AG08395 (cell line): ENCODE measurements around the gene FZD4.
A peak's percentile ranks its signal among the peaks of the same experiment; 100 is the strongest.

ENCODE experiments used
- DNase-seq: peaks from one replicate; pipeline ENCODE4 v3.0.0; 2012; ENCODE audit warnings: mixed read lengths, low spot score

FZD4 gene

GRCh38 chr11:86906198-86906597 is 49.0 kb downstream of the FZD4 start:
- no peak for DNase-seq

GRCh38 chr11:86905252-86905651 is 49.9 kb downstream of the FZD4 start:
- no peak for DNase-seq

GRCh38 chr11:86904001-86904400 is 51.2 kb downstream of the FZD4 start:
- no peak for DNase-seq

- DNase-seq, result no peak
These were observed 52.9 kb downstream of the FZD4 start for GRCh38 chr11:86902345-86902744.

- no peak for DNase-seq
These were observed 53.6 kb downstream of the FZD4 start for GRCh38 chr11:86901599-86901998.

DNA sequence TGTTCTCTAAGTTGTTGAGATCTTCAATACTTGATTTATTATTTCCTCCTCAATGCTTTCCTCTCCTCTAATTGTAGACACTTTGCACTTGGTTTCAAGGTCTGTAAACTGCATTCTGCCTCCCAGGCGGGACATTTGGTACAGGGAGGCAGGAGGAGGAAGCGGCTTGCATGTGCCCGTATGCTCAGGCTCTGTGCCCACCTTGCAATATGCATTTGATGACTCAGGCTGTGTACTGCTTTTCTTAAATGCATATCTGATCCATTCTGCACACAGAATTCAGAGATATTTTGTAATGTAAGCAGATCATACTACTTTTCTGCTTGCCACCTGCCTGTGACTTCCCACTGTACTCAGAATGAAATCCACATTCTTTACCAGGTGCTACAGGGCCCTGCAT is 55.0 kb downstream of the FZD4 start:
- no peak for DNase-seq

DNA sequence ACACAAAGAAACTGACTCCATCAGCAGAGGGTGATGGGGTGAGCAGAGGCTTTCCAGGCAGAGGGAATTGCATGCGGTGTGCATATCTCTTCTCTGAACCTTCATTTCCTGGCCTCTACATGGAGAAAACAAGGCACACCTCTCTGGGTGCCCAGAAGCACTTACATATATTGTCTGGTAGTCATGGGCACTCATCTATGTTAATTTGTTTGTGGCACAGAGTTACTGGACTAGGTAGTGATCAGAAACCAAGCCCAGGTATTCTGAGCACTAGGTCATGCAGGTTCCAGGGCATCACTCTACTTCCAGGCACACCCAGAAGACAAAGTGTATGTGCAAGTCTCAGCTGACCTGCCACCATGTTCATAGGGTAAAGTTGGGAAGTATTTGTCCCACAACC is 56.5 kb downstream of the FZD4 start:
- DNase-seq, result no peak

GRCh38 chr11:86896441-86896841 is 58.8 kb downstream of the FZD4 start:
- peak; percentile 64 for DNase-seq
